ENCODE data around the gene FOXP2.

The FOXP2 gene

GRCh38 chr7:114660126-114660486 lies 245.5 kb downstream of the FOXP2 start:
- DNase-seq, result peak; percentile 45

DNA sequence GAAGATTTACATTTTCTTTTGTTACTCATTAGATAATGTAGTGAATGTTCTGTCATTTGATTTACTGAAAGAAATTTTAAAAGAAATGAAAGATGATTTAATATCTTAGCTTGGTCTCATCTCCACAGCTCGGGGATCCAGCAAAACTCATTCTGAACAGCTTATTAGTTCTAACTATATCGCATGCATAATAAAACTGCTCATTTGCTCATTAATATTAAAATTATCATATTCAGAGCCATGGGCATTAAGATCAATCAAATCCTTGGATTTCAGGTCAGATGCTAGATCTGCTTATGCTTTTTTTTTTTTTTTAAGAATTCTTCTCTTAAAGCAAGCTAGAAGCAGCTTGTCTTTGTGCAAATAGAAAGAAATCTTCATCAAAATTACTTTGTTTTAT lies 246.1 kb downstream of the FOXP2 start:
- DNase-seq, result no peak

DNA sequence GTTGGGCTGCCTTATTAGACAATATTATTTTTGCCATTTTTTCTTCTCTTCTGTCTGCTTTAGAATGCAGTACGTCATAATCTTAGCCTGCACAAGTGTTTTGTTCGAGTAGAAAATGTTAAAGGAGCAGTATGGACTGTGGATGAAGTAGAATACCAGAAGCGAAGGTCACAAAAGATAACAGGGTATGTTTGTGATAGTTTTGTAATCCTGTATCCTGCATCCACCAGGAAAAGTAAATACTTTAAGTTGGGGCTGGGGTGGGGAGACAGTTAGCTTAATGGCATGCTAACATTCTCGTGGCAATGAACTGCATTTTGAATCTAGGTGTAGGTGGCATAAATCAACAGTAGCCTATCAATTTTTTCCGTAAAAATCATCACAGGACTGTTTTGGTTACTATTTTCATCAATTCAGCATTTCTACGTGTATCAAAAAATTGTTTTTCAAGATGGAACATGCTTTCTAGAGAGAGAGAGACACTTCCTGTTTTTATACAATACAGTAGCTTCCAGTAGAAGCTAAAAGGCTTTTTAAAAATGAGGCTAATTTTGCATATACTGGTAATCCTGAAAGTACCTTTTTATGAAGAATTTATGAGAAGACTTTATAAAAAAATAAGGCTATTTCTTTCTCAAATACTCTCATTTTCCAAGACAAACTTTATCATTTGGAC lies 247.5 kb downstream of the FOXP2 start:
- no peak for DNase-seq

DNA sequence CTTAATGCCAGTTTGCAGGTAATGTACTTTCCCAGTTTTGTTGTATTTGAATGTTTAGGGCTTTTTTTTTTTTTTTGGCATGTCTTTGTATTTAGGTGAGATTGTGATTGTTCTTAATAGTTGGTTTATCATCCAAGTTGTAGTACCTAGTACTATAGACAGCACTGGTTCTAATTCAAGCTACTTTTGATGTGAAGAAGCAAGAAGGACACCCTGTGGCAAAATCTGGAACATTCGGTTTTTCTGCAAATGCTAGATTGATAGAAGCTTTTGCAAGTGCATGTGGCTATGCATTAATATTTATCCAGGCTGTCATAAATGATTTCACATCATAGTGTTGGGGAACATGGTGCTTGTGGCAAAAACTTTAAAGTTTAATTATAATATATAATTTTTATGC lies 248.9 kb downstream of the FOXP2 start:
- peak; percentile 55 for DNase-seq

GRCh38 chr7:114670676-114671075 lies 256.1 kb downstream of the FOXP2 start:
- DNase-seq, result no peak

- no peak for DNase-seq
Measured at GRCh38 chr7:114671563-114672123, 257.0 kb downstream of the FOXP2 start.

DNA sequence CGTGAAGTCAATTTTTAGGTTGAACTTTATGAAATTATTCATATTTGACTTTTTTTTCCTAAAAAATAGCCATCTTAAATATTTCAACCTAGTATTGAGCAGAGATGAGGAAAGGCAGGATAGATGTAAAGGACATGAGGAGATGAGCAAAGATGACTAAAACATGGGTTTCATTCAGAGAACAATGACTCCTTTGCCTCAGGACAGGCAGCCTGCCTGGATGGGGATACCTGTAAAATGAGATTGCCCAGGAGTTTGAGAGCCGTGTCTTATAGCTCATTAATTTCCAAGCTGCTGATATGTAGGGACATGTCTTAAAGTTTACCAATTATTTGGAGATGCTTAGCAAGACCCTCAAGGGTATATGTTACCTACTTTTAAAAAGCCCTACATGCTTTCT lies 263.5 kb downstream of the FOXP2 start:
- no peak for DNase-seq

DNA sequence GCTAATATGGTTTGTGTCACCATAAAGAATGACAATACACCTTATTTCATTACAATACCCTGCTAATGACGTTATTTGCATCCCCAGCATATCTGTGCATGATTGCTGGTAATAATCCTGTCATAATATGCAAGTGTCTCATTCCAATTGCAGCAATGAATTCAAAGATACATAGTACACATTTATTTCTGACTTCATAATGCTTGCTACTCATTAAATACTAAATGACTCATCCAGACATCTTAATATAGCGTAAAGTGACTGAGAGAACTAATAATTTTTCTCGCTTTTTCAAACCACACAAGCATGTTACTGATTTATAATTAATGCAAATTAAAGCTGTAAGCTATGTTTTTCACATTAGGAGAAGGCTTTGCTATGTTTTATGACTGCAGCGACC lies 272.6 kb downstream of the FOXP2 start:
- DNase-seq, result no peak

- no peak for DNase-seq
Measured at GRCh38 chr7:114688443-114689055, 273.9 kb downstream of the FOXP2 start.

GRCh38 chr7:114689406-114689805 lies 274.8 kb downstream of the FOXP2 start:
- DNase-seq, result no peak

- DNase-seq, result no peak
Measured at GRCh38 chr7:114691605-114692004, 277.0 kb downstream of the FOXP2 start.

GRCh38 chr7:114695182-114695581 lies 280.6 kb downstream of the FOXP2 start:
- no peak for DNase-seq

GRCh38 chr7:114700247-114700928 lies 285.8 kb downstream of the FOXP2 start:
- DNase-seq, result no peak

DNA sequence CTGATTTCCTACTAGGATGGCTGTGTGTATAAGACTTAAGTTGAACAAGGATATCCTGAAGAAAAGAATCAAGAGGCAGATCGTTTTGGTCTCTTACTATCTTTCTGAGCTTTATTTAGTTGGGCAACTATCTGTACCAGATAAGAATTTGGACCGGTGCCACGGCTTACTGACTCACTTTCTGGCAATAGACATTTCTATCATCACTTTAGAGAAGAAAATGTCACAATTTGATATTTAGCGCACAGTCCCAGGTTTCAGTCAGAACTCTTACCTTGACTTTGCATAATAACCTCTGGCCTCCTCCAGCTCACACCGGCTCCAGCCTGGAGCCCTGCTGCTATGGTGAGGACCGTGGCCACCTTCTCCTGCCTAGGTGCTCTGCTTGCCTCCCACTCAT lies 289.1 kb downstream of the FOXP2 start:
- no peak for DNase-seq

GRCh38 chr7:114708646-114709045 lies 294.0 kb downstream of the FOXP2 start:
- no peak for DNase-seq

DNA sequence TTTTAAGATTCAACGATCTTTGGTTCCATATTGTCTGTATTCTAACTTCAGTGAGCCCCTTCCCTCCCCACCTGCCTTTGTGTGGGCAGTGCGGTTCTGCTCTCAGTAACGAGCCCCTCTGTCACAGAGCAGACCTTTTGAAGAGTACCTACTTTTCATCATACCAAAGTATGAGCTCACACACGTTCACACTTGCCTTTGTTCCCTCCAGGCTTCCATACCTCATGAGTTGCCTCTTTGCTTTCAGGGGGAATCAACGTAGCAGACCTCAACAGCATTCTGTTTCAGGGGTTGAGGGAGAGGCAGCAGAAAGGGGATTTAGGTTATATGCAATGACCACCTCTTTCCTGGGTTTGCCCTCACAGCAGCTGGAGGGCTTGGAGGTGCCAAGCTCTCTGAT lies 295.9 kb downstream of the FOXP2 start:
- DNase-seq, result no peak

GRCh38 chr7:114711241-114711640 lies 296.6 kb downstream of the FOXP2 start:
- no peak for DNase-seq

DNA sequence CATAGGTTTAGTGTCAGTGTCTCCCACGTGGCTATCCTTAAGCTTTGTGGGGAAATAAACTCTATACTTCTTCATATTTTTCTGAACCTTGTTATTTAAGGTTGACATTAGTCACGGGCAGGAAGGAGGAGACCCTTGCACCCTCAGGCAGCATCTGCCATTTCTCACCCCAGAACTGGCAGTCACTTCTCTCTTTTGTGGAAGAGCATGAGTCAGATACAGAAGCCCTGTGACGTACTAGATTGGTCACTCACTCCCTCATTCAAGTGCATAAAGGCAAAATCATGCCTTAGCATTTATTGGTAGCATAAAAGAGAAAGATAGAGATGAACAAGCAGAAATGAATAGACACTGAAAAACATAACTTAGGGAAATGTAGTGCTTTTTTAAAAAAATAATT lies 301.3 kb downstream of the FOXP2 start:
- DNase-seq, result no peak

- DNase-seq, result no peak
Measured at GRCh38 chr7:114718861-114719260, 304.2 kb downstream of the FOXP2 start.

DNA sequence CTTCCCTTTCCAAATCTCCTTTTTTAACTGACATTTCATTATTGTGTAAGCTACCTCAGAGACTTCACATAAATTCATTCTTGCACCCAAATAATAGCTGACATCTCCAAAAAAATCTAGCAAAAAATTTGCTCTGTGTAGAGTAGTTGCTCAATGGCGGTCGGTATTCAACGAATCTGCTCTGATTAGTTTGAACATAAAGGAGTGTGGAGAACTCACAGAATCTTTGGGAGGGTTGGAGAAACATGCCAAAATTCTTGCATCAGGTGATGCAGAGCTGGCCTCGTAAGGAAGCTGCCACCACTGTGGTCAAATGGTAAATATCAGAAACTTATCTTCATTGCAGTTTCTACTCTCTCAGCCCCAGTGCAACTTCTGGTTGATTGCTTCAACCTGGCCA lies 306.1 kb downstream of the FOXP2 start:
- no peak for DNase-seq

DNA sequence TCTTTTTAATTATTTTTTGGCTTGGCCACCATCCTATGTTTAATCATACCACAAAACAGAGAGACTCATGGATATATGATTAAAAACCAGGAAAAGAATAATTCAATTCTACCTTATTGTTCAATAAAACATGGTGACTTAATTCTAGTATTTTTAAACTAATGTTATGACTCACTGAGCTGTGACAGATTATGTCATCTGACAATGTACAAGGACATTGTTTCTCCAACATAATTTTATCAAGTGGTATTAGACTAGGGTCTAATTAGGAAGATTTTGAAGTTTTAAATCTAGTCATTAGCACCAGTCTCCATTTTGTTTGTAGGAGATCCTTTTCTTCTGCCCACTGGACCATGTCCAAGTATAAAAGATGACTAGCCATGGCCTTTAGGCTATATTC lies 307.9 kb downstream of the FOXP2 start:
- DNase-seq, result no peak

DNA sequence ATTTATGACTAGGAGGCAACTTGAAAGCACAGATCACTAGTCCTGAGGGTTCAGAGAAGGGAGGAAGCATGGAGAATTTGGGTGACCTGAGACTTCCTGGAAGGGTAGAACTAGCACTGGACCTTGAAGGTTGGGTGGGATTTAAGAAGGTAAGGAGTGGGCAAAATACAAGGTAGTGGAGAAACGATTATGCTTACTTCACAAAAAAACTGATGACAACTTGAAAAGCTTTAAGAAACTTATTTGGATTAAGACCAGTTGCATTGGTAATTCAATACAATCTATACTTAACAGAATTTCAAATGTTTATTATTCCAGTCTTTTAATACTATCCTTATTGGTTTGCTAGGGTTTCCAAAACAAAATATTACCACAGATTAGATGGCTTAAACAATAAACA lies 308.7 kb downstream of the FOXP2 start:
- DNase-seq, result no peak

- DNase-seq, result no peak
Measured at GRCh38 chr7:114740095-114740494, 325.5 kb downstream of the FOXP2 start.

DNA sequence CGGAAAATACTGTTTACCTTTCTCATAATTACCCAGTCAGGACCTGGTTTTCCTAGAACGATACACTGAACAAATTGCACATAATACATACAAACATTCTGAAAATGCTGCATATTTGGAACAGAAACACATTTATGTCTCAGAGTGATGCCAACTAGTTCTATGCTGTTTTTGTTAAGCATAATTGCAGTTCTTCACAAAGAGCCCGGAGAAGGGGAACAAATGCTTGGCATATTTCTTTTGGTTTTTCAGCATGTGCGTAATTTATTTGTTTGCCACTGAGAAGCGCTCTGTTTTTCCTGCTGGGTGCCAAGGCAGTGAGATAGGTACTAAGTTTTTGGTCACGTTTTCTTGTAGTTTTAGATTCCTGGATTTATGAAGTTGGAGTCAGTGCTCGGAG lies 326.3 kb downstream of the FOXP2 start:
- DNase-seq, result no peak
